Upper lobe of left lung (tissue), 6 donors: ENCODE results near the gene CERS3. TPM values are rescaled to one million over a fixed set of nuclear protein-coding genes. Genes with fewer than 3 reads are reported as not detected.

ENCODE experiments used
- ATAC-seq, 2 donors: fragments of 200-7000 bp; cut with Tn5 transposase; one replicate each; pipeline ENCODE4 v1.9.1; 2022; ENCODE audit warnings: mild to moderate bottlenecking in 2 of 2, moderate library complexity in 2 of 2; ENCODE audit not compliant: low FRiP score in 2 of 2
- DNase-seq, 2 donors: peaks; one replicate each; pipeline ENCODE4 v3.0.0-alpha.2; 2019 to 2020
- H3K27ac ChIP-seq, 4 donors: fragments of 200-600 bp; sonication (generic); one replicate each; pipeline ENCODE4 v1.5.1; 2016 to 2019
- H3K27me3 ChIP-seq, 4 donors: fragments of 200-600 bp; sonication (generic); one replicate each; pipeline ENCODE4 v1.5.1; 2017 to 2019
- H3K36me3 ChIP-seq, 4 donors: fragments of 200-600 bp; sonication (generic); one replicate each; pipeline ENCODE4 v1.5.1; 2016 to 2019
- H3K4me1 ChIP-seq, 4 donors: fragments of 200-600 bp; sonication (generic); one replicate each; pipeline ENCODE4 v1.5.1; 2018 to 2019
- H3K4me3 ChIP-seq, 4 donors: fragments of 200-600 bp; sonication (generic); one replicate each; pipeline ENCODE4 v1.5.1; 2017 to 2019; ENCODE audit warnings: mild to moderate bottlenecking in 2 of 4, moderate library complexity in 1 of 4
- H3K9me3 ChIP-seq, 4 donors: fragments of 200-600 bp; sonication (generic); one replicate each; pipeline ENCODE4 v1.5.1; 2018 to 2019
- EP300 ChIP-seq, 4 donors: sonication (generic); formaldehyde crosslinking; IDR thresholded peaks; one replicate each; pipeline ENCODE4 v1.5.1; 2017; ENCODE audit warnings: antibody characterized with exemption in 4 of 4, control low read depth in 2 of 4
- POLR2A ChIP-seq, 4 donors: fragments of 450-650 bp; IDR thresholded peaks; one replicate each; pipeline ENCODE4 v1.5.1; 2016 to 2017; ENCODE audit warnings: antibody characterized with exemption in 4 of 4, mild to moderate bottlenecking in 2 of 4
- POLR2AphosphoS5 ChIP-seq, 2 donors: sonication (generic); formaldehyde crosslinking; IDR thresholded peaks; one replicate each; pipeline ENCODE4 v1.5.1; 2017; ENCODE audit warnings: antibody characterized with exemption in 2 of 2
- WGBS, 2 donors: methylation state at CpG; one replicate each; pipeline ENCODE4 v1.1.5; 2017 to 2018; 5-methylcytosine and 5-hydroxymethylcytosine counted together
- total RNA-seq, 6 donors: library from RNA; depleted of rRNA in 4 of 6; stranded (reverse); fragments of >200 nt in 4 of 6; gene quantifications; one replicate each; pipeline versions ENCODE4 v1.1.0 to v1.2.1, GENCODE V29; 2016 to 2021
- TF ChIP-seq, protein P1 (sequence below), 6 experiments: fragments of 450-650 bp in 4 of 6; fragments of 200-600 bp in 2 of 6; sonication (generic) in 2 of 6; IDR thresholded peaks; one replicate each; pipeline ENCODE4 v1.5.1; 2016 to 2019; ENCODE audit warnings: antibody characterized with exemption in 6 of 6
- donor health status: DM: no; HTN: no; CAD: no; lungs with moderate emphysema.
- donor health status: DM: no; HTN: yes; CAD: no; lungs with severe emphysema.

The CERS3 gene
- total RNA-seq, 6 donors from 2014 or later: 0.33 TPM; not detected in 5

DNA sequence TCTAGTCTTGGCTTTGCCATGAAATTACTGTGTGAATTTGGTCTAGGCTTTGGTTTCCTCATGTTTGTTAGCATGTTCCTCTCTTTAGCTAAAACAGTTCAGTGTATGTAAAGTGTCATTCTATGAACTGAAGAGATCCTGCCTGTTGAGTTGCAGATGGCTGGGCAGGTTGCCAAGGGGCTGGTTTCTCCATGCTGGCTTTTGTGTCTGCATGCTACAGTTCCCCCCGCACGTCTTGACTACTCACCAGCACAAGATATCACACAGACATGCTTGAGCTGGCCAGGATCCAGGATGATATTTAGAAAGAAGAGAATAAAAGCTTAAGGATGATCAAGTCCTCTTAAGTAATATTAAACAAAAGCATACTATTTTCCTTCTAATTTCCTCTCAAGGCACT lies 90.2 kb downstream of the CERS3 start:
- H3K4me3 ChIP-seq: no peak overlapping the region
- DNase-seq (peak in 1 of 2 donors; percentile 68), ATAC-seq (peak in 1 of 2 donors; percentile 28)
- no peaks in the 10 kb centered on the region for H3K9me3 ChIP-seq
- H3K4me1 ChIP-seq: no peaks in the 10 kb centered on the region
- H3K27me3 ChIP-seq: no peaks in the 10 kb centered on the region
- no peak overlapping the region for H3K27ac ChIP-seq
- 0 to 4% methylated on average over 2 of the region's 2 CpGs for WGBS, 2 donors
- no peaks in the 10 kb centered on the region for H3K36me3 ChIP-seq
- TF ChIP-seq, protein P1, sequence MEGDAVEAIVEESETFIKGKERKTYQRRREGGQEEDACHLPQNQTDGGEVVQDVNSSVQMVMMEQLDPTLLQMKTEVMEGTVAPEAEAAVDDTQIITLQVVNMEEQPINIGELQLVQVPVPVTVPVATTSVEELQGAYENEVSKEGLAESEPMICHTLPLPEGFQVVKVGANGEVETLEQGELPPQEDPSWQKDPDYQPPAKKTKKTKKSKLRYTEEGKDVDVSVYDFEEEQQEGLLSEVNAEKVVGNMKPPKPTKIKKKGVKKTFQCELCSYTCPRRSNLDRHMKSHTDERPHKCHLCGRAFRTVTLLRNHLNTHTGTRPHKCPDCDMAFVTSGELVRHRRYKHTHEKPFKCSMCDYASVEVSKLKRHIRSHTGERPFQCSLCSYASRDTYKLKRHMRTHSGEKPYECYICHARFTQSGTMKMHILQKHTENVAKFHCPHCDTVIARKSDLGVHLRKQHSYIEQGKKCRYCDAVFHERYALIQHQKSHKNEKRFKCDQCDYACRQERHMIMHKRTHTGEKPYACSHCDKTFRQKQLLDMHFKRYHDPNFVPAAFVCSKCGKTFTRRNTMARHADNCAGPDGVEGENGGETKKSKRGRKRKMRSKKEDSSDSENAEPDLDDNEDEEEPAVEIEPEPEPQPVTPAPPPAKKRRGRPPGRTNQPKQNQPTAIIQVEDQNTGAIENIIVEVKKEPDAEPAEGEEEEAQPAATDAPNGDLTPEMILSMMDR (IDR thresholded peaks at IDR 0.05): no peak
- no peak for TF ChIP-seq EP300 (IDR thresholded peaks at IDR 0.05)
- no peak for TF ChIP-seq POLR2AphosphoS5 (IDR thresholded peaks at IDR 0.05)
- no peak for TF ChIP-seq POLR2A (IDR thresholded peaks at IDR 0.05)

DNA sequence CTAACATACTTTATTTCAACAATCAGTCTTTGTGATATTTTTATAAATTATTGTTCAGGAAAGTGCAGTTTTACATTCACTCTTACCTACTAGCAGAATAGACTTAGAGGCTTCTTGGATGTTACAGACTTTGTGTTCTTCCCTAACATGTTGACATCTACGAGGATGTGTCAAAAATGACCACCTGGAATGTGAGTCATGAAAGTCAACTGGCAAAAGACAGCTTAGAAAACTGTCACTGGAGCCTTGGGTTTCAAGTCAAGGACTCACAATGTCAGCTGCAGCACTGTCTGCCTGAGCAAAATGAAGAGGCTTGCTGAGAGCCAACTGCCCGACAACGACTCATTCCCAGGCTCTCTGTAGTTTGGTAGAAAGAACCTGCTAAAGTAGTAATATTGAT lies 91.5 kb downstream of the CERS3 start:
- WGBS, 2 donors: 83 to 94% methylated on average over 3 of the region's 3 CpGs
- ATAC-seq (no peak), DNase-seq (no peak)
- Histone ChIP-seq H3K9me3 (no peaks in the 10 kb centered on the region), H3K4me3 (no peak overlapping the region), H3K27ac (no peak overlapping the region), H3K27me3 (no peaks in the 10 kb centered on the region), H3K4me1 (no peaks in the 10 kb centered on the region), H3K36me3 (no peaks in the 10 kb centered on the region)
- TF ChIP-seq POLR2A (IDR thresholded peaks at IDR 0.05): no peak

DNA sequence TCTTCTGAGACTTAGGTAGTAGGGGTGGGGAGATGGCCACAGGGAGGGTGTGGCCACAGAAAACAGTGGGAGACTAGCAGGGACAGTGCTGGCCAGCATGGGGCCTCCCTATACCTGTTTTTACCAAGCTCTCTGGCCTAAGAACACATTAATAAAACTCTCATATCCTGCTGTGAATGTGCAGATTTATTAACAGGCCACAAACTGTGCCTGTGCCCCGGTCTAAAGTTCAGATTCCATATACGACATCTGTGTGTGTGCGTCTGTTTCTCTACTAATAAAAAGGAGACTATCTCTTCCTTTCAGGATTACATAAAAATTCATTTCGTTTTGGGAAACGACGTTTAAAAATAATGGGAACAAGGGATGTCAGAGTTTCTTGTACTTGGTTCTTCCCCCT lies 94.2 kb downstream of the CERS3 start:
- H3K9me3 ChIP-seq: no peaks in the 10 kb centered on the region
- no peaks in the 10 kb centered on the region for H3K27me3 ChIP-seq
- H3K4me3 ChIP-seq: no peak overlapping the region
- TF ChIP-seq EP300 (IDR thresholded peaks at IDR 0.05): no peak
- TF ChIP-seq POLR2A (IDR thresholded peaks at IDR 0.05): no peak
- TF ChIP-seq POLR2AphosphoS5 (IDR thresholded peaks at IDR 0.05): no peak
- TF ChIP-seq, protein P1 (IDR thresholded peaks at IDR 0.05): no peak
- no peak overlapping the region for H3K27ac ChIP-seq
- DNase-seq (no peak), ATAC-seq (no peak)
- no peaks in the 10 kb centered on the region for H3K36me3 ChIP-seq
- 78 to 89% methylated on average over 6 of the region's 6 CpGs for WGBS, 2 donors
- H3K4me1 ChIP-seq: no peaks in the 10 kb centered on the region

DNA sequence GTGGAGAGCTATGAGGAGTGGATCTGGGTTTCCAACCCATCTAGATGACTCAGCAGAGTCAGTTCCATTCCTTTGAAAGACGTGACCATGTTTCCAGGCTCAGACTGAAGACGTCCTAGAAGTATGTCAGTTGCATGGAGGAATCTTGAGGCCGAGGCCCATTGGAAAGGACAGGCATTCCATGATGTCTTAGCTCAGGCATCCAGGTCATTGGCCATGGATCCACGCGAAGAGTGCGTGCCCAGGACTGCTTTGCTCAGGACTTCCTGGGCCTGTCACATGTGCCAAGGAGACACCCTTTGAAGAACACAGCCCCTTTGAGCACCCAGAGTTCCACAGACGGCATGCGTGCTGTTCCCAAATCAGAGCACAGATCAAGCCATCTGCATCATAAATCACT lies 94.7 kb downstream of the CERS3 start:
- 88 to 89% methylated on average over 6 to 8 of the region's 8 CpGs for WGBS, 2 donors
- no peaks in the 10 kb centered on the region for H3K36me3 ChIP-seq
- no peak overlapping the region for H3K27ac ChIP-seq

DNA sequence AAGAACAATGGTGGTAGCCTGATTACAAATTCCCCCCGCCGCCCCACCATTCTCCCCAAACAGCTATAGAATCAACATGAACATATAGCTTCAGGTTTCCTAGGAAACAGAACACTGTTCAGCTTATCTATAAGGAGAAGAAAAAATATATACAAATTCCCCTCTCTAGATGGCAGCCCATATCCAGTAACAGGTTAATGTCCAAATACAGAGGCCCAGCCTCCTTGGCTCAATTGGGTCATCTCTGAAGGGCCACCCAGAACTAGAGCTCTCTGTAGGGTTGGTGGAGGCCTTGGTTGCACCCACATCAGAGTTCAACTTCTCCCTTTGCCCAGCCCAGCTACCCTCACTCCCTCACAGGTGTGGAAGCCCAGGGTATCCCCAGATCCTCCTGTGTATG lies 95.4 kb downstream of the CERS3 start:
- TF ChIP-seq, protein P1 (IDR thresholded peaks at IDR 0.05): no peak
- TF ChIP-seq POLR2A (IDR thresholded peaks at IDR 0.05) (no peak), POLR2AphosphoS5 (IDR thresholded peaks at IDR 0.05) (no peak), EP300 (IDR thresholded peaks at IDR 0.05) (no peak)
- no peaks in the 10 kb centered on the region for H3K4me1 ChIP-seq
- H3K27ac ChIP-seq: no peak overlapping the region
- DNase-seq (no peak), ATAC-seq (no peak)
- no peak overlapping the region for H3K4me3 ChIP-seq
- H3K27me3 ChIP-seq: no peaks in the 10 kb centered on the region
- H3K36me3 ChIP-seq: no peaks in the 10 kb centered on the region
- 90 to 95% methylated on average over 2 of the region's 2 CpGs for WGBS, 2 donors
- H3K9me3 ChIP-seq: no peaks in the 10 kb centered on the region

More for the DNA sequence above, 94.7 kb downstream of the CERS3 start:
- no peak for TF ChIP-seq EP300 (IDR thresholded peaks at IDR 0.05)
- TF ChIP-seq, protein P1 (IDR thresholded peaks at IDR 0.05): no peak
- TF ChIP-seq POLR2AphosphoS5 (IDR thresholded peaks at IDR 0.05): no peak
- no peak for TF ChIP-seq POLR2A (IDR thresholded peaks at IDR 0.05)
- H3K27me3 ChIP-seq: no peaks in the 10 kb centered on the region
- ATAC-seq (no peak), DNase-seq (no peak)
- H3K4me1 ChIP-seq: no peaks in the 10 kb centered on the region
- H3K9me3 ChIP-seq: no peaks in the 10 kb centered on the region
- H3K4me3 ChIP-seq: no peak overlapping the region
